Measurements from ENCODE around the gene P4HA2. TPM values are rescaled to one million over a fixed set of nuclear protein-coding genes. Genes with fewer than 3 reads are reported as not detected.

The P4HA2 gene
- total and polyA plus RNA-seq, 9 of the 15 experiments (the other 6 are each of a cell fraction or from before 2014, with no cell fraction given) = 9.6 to 50.0 (median 12.7) TPM

DNA sequence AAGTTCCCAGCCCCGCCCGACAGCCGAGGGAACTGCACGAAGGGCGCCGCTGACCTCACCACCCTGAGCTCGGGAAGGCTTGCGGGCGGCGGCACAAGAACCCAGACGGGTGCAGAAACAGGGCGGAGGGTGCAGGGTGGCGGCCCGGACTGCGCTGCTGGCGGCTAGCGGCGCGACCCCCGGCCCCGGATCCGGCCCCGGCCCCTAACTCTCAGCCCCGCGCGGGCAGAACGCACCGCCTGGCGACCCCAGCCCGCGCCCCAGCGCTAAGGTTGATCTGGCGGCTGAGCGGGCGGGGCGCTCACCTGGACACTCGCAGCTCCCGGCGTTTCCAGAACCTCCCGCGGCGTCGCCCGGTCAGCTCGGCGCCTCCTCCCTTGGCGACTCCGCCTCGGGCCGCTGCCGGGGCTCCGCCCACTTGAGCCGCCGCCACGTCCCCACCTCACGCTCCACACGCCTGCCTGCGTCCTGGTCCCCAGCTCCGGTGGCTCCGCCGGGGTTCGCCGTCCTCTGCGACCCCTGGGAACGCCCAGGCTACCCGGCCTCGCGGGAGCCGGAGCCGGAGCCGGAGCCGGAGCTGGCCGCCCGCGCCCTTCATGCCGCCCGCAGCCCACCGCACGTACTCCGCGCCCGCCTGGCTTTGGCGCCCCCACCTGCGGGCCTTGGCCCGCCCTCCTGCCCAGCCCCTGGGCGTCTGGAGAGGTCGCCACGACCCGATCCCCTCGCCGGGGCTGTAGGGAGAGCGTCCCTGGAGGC, at the start of gene P4HA2 (continued):
- TF ChIP-seq, protein P1, sequence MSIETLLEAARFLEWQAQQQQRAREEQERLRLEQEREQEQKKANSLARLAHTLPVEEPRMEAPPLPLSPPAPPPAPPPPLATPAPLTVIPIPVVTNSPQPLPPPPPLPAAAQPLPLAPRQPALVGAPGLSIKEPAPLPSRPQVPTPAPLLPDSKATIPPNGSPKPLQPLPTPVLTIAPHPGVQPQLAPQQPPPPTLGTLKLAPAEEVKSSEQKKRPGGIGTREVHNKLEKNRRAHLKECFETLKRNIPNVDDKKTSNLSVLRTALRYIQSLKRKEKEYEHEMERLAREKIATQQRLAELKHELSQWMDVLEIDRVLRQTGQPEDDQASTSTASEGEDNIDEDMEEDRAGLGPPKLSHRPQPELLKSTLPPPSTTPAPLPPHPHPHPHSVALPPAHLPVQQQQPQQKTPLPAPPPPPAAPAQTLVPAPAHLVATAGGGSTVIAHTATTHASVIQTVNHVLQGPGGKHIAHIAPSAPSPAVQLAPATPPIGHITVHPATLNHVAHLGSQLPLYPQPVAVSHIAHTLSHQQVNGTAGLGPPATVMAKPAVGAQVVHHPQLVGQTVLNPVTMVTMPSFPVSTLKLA (conservative IDR thresholded peaks at IDR 0.05) = peak in 1 of 2 experiments; percentile 45; a peak in 1 of 4 replicates

DNA sequence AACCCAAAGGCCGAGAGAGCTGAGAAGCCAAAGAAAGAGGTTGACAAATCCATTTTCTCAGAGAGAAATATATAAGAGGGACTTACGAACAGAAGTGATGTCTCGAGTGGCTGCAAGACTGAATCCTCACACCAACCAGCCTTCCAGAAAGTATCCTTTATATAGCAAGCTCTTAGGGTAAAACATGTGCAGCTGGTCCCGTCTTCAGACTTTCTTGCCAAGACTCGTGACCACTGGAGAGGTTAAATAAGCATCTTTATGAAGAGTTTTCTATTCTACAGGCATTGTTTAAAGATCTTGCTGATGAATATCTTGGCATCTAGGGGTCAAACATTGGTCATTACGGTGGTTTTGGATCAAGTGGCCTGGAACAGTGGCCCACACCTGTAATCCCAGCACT, 49.6 kb upstream of the P4HA2 start:
- H3K9me3 ChIP-seq (replicated peaks; ENCODE audit: control insufficient read depth, insufficient read depth, low read depth, low read length) = no peaks in the 10 kb centered on the region
- no TSS peak for BruUV-seq (replicated peaks)
- H3K9me1 ChIP-seq (ENCODE audit: control insufficient read depth, insufficient read depth, low read length) = no peaks in the 10 kb centered on the region
- FAIRE-seq (no peak), DNase-seq (ENCODE audit: extremely low read depth in 1 of 4, low spot score in 3 of 4) (no peak), ATAC-seq (no peak)
- H3K79me2 ChIP-seq (ENCODE audit: control insufficient read depth, insufficient read depth, low read length) = no peaks in the 10 kb centered on the region
- intact Hi-C loops (cut with micrococcal nuclease) = no loop called here
- CTCF ChIA-PET (ENCODE audit: low intra/inter-chr PET ratio) = no interaction called here
- WGBS (ENCODE audit: insufficient coverage, low coverage, missing lambda C conversion rate) = 75% methylated on average over 6 of the region's 6 CpGs
- peaks cover 3% of the 10 kb centered on the region; the same call in 1 of the 3 replicates for H3K36me3 ChIP-seq (ENCODE audit: control insufficient read depth, insufficient read depth, low read length)
- peaks cover 43 to 52% of the 10 kb centered on the region in 2 experiments; a peak in 4 of 5 replicates for H3K4me1 ChIP-seq (replicated peaks in 1 of 2; ENCODE audit: control insufficient read depth in 2 of 2, insufficient read depth in 2 of 2, low read length in 2 of 2)
- no peaks in the 10 kb centered on the region for H4K20me1 ChIP-seq (replicated peaks; ENCODE audit: control insufficient read depth, insufficient read depth, low read length)
- peak overlapping the region; percentile 10 for H2AFZ ChIP-seq (ENCODE audit: low read depth, low read length)
- in situ Hi-C loops (cut with MboI) = no loop called here
- no peak overlapping the region for H3K4me2 ChIP-seq (ENCODE audit: insufficient read depth, low read length)
- no peaks in the 10 kb centered on the region for H3K27me3 ChIP-seq (ENCODE audit: control insufficient read depth in 2 of 2, insufficient read depth in 2 of 2, low read length in 2 of 2)
- no peak overlapping the region for H3K4me3 ChIP-seq
- POLR2A ChIA-PET = interaction anchor here (1.0 to 1.2 kb wide), 2 partner anchors 10 to 15 kb away, joined by 4 to 5 read pairs; no protein-coding TSS in a partner anchor
- no peak overlapping the region for H3K27ac ChIP-seq (ENCODE audit: extremely low read depth, low read depth, low read length)
- no peak overlapping the region for H3K9ac ChIP-seq (ENCODE audit: insufficient read depth in 1 of 2, low read depth in 2 of 2, low read length in 2 of 2)
- TF ChIP-seq KLF1 (tag; IDR thresholded peaks at IDR 0.05) = no peak
- no peak for TF ChIP-seq ZNF384 (IDR thresholded peaks at IDR 0.05; ENCODE audit: low read depth, low read length)
- no peak for TF ChIP-seq MCM7 (IDR thresholded peaks at IDR 0.05)
- no peak for TF ChIP-seq ZNF707 (CRISPR knock-in tag; conservative IDR thresholded peaks at IDR 0.05)
- TF ChIP-seq, protein P2, sequence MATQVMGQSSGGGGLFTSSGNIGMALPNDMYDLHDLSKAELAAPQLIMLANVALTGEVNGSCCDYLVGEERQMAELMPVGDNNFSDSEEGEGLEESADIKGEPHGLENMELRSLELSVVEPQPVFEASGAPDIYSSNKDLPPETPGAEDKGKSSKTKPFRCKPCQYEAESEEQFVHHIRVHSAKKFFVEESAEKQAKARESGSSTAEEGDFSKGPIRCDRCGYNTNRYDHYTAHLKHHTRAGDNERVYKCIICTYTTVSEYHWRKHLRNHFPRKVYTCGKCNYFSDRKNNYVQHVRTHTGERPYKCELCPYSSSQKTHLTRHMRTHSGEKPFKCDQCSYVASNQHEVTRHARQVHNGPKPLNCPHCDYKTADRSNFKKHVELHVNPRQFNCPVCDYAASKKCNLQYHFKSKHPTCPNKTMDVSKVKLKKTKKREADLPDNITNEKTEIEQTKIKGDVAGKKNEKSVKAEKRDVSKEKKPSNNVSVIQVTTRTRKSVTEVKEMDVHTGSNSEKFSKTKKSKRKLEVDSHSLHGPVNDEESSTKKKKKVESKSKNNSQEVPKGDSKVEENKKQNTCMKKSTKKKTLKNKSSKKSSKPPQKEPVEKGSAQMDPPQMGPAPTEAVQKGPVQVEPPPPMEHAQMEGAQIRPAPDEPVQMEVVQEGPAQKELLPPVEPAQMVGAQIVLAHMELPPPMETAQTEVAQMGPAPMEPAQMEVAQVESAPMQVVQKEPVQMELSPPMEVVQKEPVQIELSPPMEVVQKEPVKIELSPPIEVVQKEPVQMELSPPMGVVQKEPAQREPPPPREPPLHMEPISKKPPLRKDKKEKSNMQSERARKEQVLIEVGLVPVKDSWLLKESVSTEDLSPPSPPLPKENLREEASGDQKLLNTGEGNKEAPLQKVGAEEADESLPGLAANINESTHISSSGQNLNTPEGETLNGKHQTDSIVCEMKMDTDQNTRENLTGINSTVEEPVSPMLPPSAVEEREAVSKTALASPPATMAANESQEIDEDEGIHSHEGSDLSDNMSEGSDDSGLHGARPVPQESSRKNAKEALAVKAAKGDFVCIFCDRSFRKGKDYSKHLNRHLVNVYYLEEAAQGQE (IDR thresholded peaks at IDR 0.05; ENCODE audit: borderline replicate concordance) = no peak
- TF ChIP-seq, protein P2 (CRISPR knock-in tag; IDR thresholded peaks at IDR 0.05; ENCODE audit: low read depth) = no peak
- TF ChIP-seq, protein P3, sequence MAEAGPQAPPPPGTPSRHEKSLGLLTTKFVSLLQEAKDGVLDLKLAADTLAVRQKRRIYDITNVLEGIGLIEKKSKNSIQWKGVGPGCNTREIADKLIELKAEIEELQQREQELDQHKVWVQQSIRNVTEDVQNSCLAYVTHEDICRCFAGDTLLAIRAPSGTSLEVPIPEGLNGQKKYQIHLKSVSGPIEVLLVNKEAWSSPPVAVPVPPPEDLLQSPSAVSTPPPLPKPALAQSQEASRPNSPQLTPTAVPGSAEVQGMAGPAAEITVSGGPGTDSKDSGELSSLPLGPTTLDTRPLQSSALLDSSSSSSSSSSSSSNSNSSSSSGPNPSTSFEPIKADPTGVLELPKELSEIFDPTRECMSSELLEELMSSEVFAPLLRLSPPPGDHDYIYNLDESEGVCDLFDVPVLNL (CRISPR knock-in tag; IDR thresholded peaks at IDR 0.05; ENCODE audit: low read depth) = no peak
- TF ChIP-seq NFIC (IDR thresholded peaks at IDR 0.05) = no peak
- TF ChIP-seq ZNF174 (CRISPR knock-in tag; IDR thresholded peaks at IDR 0.05) = no peak

All from K562 (cell line).